ENCODE results near the gene NPIPB8.
"Not testable (repeated sequence)": the region's sequence is repeated elsewhere in the genome, so short reads cannot be mapped to it uniquely, and the experiment has no call there.

DNA sequence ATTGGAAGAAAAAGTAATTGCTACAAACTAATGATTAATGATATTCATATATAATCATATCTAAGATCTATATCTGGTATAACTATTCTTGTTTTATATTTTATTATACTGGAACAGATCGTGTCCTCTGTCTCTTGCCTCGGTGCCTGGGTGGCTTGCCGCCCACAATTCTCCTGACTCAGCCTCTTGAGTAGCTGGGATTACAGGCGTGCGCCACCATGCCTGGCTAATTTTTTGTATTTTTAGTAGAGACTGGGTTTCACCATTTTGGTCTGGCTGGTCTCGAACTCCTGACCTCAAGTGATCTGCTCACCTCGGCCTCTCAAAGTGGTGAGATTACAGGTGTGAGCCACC lies 21.7 kb upstream of the NPIPB8 start:
- TF ChIP-seq YY1 (IDR thresholded peaks at IDR 0.05; ENCODE audit: insufficient read depth, insufficient read length); SUZ12 (IDR thresholded peaks at IDR 0.05; ENCODE audit: extremely low read depth, insufficient read depth, insufficient read length); ZNF274 (IDR thresholded peaks at IDR 0.05; ENCODE audit: low read depth, low read length): not testable (repeated sequence)

All from NT2/D1 (cell line).